Thymus (tissue), 11 donors: ENCODE measurements around the gene LYZL6. TPM values are rescaled to one million over a fixed set of nuclear protein-coding genes. Genes with fewer than 3 reads are reported as not detected.
A peak's percentile ranks its signal among the peaks of the same experiment; 100 is the strongest.

Experiments
- DNase-seq, 9 donors: peaks; one replicate each; pipeline ENCODE4 v3.0.0-alpha.2; 2013; ENCODE audit warnings: low spot score in 9 of 9, low read depth in 6 of 9, missing footprints in 1 of 9
- H3K27ac ChIP-seq, 2 donors: one replicate each; pipeline ENCODE4 v1.5.1; 2013; ENCODE audit warnings: control low read depth in 1 of 2, low read depth in 1 of 2, low read length in 1 of 2, mild to moderate bottlenecking in 1 of 2, moderate library complexity in 1 of 2
- H3K27me3 ChIP-seq, 2 donors: one replicate each; pipeline ENCODE4 v1.5.1; 2013; ENCODE audit warnings: low read length in 1 of 2; ENCODE audit not compliant: control insufficient read depth in 2 of 2, insufficient read depth in 1 of 2
- H3K36me3 ChIP-seq, 2 donors: one replicate each; pipeline ENCODE4 v1.5.1; 2013; ENCODE audit warnings: low read length in 1 of 2, mild to moderate bottlenecking in 1 of 2, moderate library complexity in 1 of 2; ENCODE audit not compliant: control insufficient read depth in 2 of 2, insufficient read depth in 2 of 2
- H3K4me1 ChIP-seq, 2 donors: one replicate each; pipeline ENCODE4 v1.5.1; 2013; ENCODE audit warnings: low read length in 2 of 2; ENCODE audit not compliant: control insufficient read depth in 2 of 2, insufficient read depth in 2 of 2
- H3K4me3 ChIP-seq, 2 donors: one replicate each; pipeline ENCODE4 v1.5.1; 2013; ENCODE audit warnings: low read length in 2 of 2, control low read depth in 1 of 2, mild to moderate bottlenecking in 1 of 2
- H3K9me3 ChIP-seq, 2 donors: one replicate each; pipeline ENCODE4 v1.5.1; 2013; ENCODE audit warnings: low read length in 1 of 2, mild to moderate bottlenecking in 1 of 2; ENCODE audit not compliant: control insufficient read depth in 2 of 2, insufficient read depth in 1 of 2
- WGBS: extraction: QIAGEN DNeasy Blood & Tissue Kit; methylation state at CpG from one replicate; pipeline ENCODE4 v1.1.7; 2013; 5-methylcytosine and 5-hydroxymethylcytosine counted together
- polyA plus RNA-seq: library from polyadenylated mRNA; stranded (reverse); fragments of 200-250 nt; gene quantifications from one replicate; pipeline ENCODE4 v1.2.3, GENCODE V29; 2013
- total RNA-seq: library from RNA; stranded (reverse); fragments of 120-200 nt; gene quantifications from one replicate; pipeline ENCODE4 v1.2.4, GENCODE V29; 2013
- donor health status: healthy.

Gene LYZL6
- total and polyA plus RNA-seq, 2 donors = 0.11 TPM; not detected in 1

DNA sequence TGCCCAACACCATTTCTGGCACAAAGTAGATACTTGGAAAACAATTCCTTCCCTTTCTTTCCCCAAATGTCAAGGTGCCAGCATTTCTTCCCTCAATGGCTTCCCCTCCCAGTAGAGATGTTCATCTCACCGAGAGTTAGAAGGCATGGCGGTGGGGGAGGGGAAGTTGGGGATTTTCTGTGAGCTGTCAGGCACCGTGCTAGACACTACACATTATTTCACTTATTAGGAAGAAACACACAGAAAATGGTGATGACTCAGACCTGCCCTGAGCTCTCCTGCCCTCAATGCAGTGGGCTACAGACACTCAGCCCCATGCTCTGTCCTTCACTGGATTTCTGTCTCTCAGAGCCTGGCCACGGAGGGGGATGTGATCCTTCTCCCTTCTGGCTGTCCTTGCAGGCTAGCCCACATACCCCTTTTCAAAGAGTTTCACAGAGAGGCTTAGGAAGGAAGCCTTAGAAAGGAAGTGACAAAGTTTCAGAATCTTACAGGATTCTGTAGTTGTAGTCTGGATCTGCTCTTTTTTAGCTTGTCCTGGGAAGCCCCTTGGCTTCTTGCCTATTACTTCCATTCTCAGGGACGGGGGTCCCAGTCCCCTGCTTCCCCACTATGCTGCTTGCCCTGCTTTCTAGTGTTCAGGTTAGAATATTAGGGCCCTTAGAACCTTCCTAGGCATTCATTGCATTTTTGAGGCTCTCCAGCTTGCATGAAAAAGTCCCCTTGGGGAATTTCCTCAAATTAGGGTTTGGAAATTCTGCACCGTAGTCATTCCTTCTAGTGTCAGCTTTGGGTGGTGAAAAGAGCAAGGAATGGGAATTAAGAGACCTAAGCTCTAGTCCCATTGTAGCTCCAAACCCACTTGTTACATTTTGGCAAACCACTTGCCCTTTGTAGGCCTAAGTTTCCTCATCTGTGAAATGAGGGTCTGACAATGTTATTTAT, 51.1 kb downstream of the LYZL6 start:
- H3K36me3 ChIP-seq = no peaks in the 10 kb centered on the region
- 89% methylated on average over 6 of the region's 6 CpGs for WGBS

GRCh38 chr17:35891269-35891668, 52.2 kb downstream of the LYZL6 start:
- peak in 3 of 9 donors; percentile 51 to 73 (median 61) for DNase-seq
- Histone ChIP-seq H3K4me1 (peaks cover 17 to 42% of the 10 kb centered on the region in 2 donors), H3K9me3 (no peaks in the 10 kb centered on the region), H3K27me3 (no peaks in the 10 kb centered on the region), H3K4me3 (no peak overlapping the region), H3K36me3 (no peaks in the 10 kb centered on the region), H3K27ac (peak overlapping the region; percentile 74 to 95)
- 23% methylated on average over 4 of the region's 4 CpGs for WGBS

More for the DNA sequence above, 51.1 kb downstream of the LYZL6 start:
- no peak for DNase-seq
- Histone ChIP-seq H3K9me3 (no peaks in the 10 kb centered on the region), H3K27ac (peak overlapping the region; percentile 61 to 95), H3K4me3 (no peak overlapping the region), H3K4me1 (peaks cover 19 to 44% of the 10 kb centered on the region in 2 donors), H3K27me3 (no peaks in the 10 kb centered on the region)

DNA sequence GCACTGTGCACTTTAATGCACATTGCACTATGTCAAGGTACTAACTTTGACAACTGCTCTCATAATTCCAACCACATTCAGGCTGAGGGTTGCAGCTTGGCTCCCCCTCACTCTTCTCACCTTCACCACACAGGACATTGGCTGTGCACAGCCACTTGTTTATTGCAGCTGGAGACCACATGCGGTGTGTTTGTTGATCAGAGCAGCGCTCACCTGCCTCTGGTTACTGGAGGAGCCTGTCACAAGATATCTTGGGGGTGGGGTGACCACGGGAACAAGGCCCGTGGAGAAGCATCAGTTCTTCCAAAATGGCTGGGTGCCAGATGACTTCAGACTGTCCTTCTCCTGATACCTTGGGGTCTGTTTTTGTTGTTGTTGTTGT, 52.7 kb downstream of the LYZL6 start:
- peak overlapping the region; percentile 74 to 95 for H3K27ac ChIP-seq
- no peak overlapping the region for H3K4me3 ChIP-seq
- peaks cover 13 to 38% of the 10 kb centered on the region in 2 donors for H3K4me1 ChIP-seq
- no peaks in the 10 kb centered on the region for H3K9me3 ChIP-seq
- DNase-seq = peak in 5 of 9 donors; percentile 28 to 80 (median 55)
- 29% methylated on average over 4 of the region's 4 CpGs for WGBS
- no peaks in the 10 kb centered on the region for H3K36me3 ChIP-seq
- H3K27me3 ChIP-seq = no peaks in the 10 kb centered on the region

GRCh38 chr17:35889818-35890773, 53.4 kb downstream of the LYZL6 start:
- DNase-seq = peak in 1 of 9 donors; percentile 50
- Histone ChIP-seq H3K27me3 (no peaks in the 10 kb centered on the region), H3K36me3 (no peaks in the 10 kb centered on the region), H3K4me1 (peaks cover 13 to 38% of the 10 kb centered on the region in 2 donors), H3K9me3 (no peaks in the 10 kb centered on the region), H3K4me3 (no peak overlapping the region), H3K27ac (peak overlapping the region; percentile 46 to 95)
- WGBS = 92% methylated on average over 2 of the region's 2 CpGs

GRCh38 chr17:35889241-35889640, 54.3 kb downstream of the LYZL6 start:
- Histone ChIP-seq H3K4me1 (peaks cover 13 to 38% of the 10 kb centered on the region in 2 donors), H3K9me3 (no peaks in the 10 kb centered on the region), H3K36me3 (no peaks in the 10 kb centered on the region), H3K27ac (peak overlapping the region in 1 of 2 donors; percentile 93), H3K4me3 (no peak overlapping the region), H3K27me3 (no peaks in the 10 kb centered on the region)
- WGBS = 92% methylated on average over 2 of the region's 2 CpGs
- no peak for DNase-seq

Other genes starting within 250 kb of the LYZL6 start
- 0.76 TPM for gene RASL10B, start 212.1 kb downstream of the LYZL6 start, total RNA-seq
- gene RASL10B, start 212.1 kb downstream of the LYZL6 start, polyA plus RNA-seq = 0.80 TPM
- gene GAS2L2, start 190.5 kb downstream of the LYZL6 start, total RNA-seq = not detected
- gene GAS2L2, start 190.5 kb downstream of the LYZL6 start, polyA plus RNA-seq = 0.21 TPM
- 0.09 TPM for gene C17orf50, start 182.8 kb downstream of the LYZL6 start, total RNA-seq
- 0.14 TPM for gene C17orf50, start 182.8 kb downstream of the LYZL6 start, polyA plus RNA-seq
- 1.1 TPM for gene MMP28, start 148.1 kb downstream of the LYZL6 start, total RNA-seq
- 4.7 TPM for gene MMP28, start 148.1 kb downstream of the LYZL6 start, polyA plus RNA-seq
- 26.1 TPM for gene TAF15, start 134.2 kb downstream of the LYZL6 start, total RNA-seq
- 95.9 TPM for gene TAF15, start 134.2 kb downstream of the LYZL6 start, polyA plus RNA-seq
- 0.05 TPM for gene HEATR9, start 74.8 kb downstream of the LYZL6 start, total RNA-seq
- gene HEATR9, start 74.8 kb downstream of the LYZL6 start, polyA plus RNA-seq = 0.82 TPM
- gene CCL5, start 63.4 kb downstream of the LYZL6 start, total RNA-seq = 26.7 TPM
- 27.4 TPM for gene CCL5, start 63.4 kb downstream of the LYZL6 start, polyA plus RNA-seq
- gene RDM1, start 12.9 kb downstream of the LYZL6 start, total RNA-seq = 5.7 TPM
- gene RDM1, start 12.9 kb downstream of the LYZL6 start, polyA plus RNA-seq = 1.1 TPM
- gene CCL16, start 37.8 kb upstream of the LYZL6 start, total RNA-seq = 0.09 TPM
- 0.46 TPM for gene CCL16, start 37.8 kb upstream of the LYZL6 start, polyA plus RNA-seq
- gene CCL14, start 43.0 kb upstream of the LYZL6 start, total RNA-seq = 4.1 TPM
- gene CCL14, start 43.0 kb upstream of the LYZL6 start, polyA plus RNA-seq = 94.2 TPM
- gene CCL15, start 57.8 kb upstream of the LYZL6 start, total RNA-seq = not detected
- gene CCL15, start 57.8 kb upstream of the LYZL6 start, polyA plus RNA-seq = 0.73 TPM
- gene CCL23, start 74.3 kb upstream of the LYZL6 start, total RNA-seq = 0.61 TPM
- 4.2 TPM for gene CCL23, start 74.3 kb upstream of the LYZL6 start, polyA plus RNA-seq
- gene CCL18, start 120.6 kb upstream of the LYZL6 start, total RNA-seq = 9.3 TPM
- 461 TPM for gene CCL18, start 120.6 kb upstream of the LYZL6 start, polyA plus RNA-seq
- 15.9 TPM for gene CCL3, start 146.4 kb upstream of the LYZL6 start, total RNA-seq
- gene CCL3, start 146.4 kb upstream of the LYZL6 start, polyA plus RNA-seq = 38.5 TPM
- gene CCL4, start 160.1 kb upstream of the LYZL6 start, total RNA-seq = 7.3 TPM
- 15.4 TPM for gene CCL4, start 160.1 kb upstream of the LYZL6 start, polyA plus RNA-seq
- 1.3 TPM for gene TBC1D3B, start 232.9 kb upstream of the LYZL6 start, total RNA-seq
- gene TBC1D3B, start 232.9 kb upstream of the LYZL6 start, polyA plus RNA-seq = 3.9 TPM